ENCODE data around the gene FBXO22.

GRCh38 chr15:75903331-75904239 is at the start of gene FBXO22:
- TF ChIP-seq CTCF (IDR thresholded peaks at IDR 0.05): no peak
- TF ChIP-seq POLR2A (IDR thresholded peaks at IDR 0.05): no peak
